ENCODE data around the gene MYO16.

DNA sequence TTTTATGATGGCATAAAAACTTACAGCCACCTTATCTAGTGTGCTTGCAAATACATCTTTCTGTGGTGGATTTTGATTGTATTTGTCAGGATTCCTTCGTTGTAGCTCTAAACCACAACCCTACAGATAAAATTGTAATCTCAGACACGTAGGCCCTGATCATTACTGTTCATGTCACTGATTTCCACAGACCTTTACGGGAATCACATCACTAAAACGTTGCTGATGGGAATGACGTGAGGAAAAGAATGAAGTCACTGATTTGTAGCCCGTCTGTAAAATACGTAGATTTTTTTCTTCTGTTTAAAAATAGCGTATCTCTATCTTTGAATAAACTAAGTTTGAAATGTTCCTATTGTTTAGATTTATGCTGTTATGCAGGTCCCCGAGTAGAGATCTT is 399.2 kb downstream of the MYO16 start:
- TF ChIP-seq POLR2AphosphoS5 (IDR thresholded peaks at IDR 0.05; ENCODE audit: low read depth, low read length) = no peak
- no peak for TF ChIP-seq POLR2A (IDR thresholded peaks at IDR 0.05; ENCODE audit: low read depth, low read length)
- no peak for TF ChIP-seq TAF1 (IDR thresholded peaks at IDR 0.05; ENCODE audit: low read depth, low read length)
- no peak for TF ChIP-seq POU2F2 (IDR thresholded peaks at IDR 0.05; ENCODE audit: low read depth, low read length)
- TF ChIP-seq PAX5 (IDR thresholded peaks at IDR 0.05; ENCODE audit: insufficient read depth, low read length, severe bottlenecking) = no peak

All from GM12891 (cell line).